Measurements from ENCODE around the gene TIAM2.
"Not testable (repeated sequence)": the region's sequence is repeated elsewhere in the genome, so short reads cannot be mapped to it uniquely, and the experiment has no call there.

TIAM2 gene

GRCh38 chr6:154991207-154991606, 3.9 kb upstream of the TIAM2 start:
- no peak for DNase-seq (ENCODE audit: low read depth)

- no peak for DNase-seq (ENCODE audit: low read depth)
Measured at GRCh38 chr6:154993026-154993425, 2.1 kb upstream of the TIAM2 start.

GRCh38 chr6:154993710-154994109, 1.4 kb upstream of the TIAM2 start:
- no peak for DNase-seq (ENCODE audit: low read depth)

- DNase-seq (ENCODE audit: low read depth): no peak
Measured at GRCh38 chr6:154994836-154995253, 270 bp upstream of the TIAM2 start.

GRCh38 chr6:154996016-154996590, 988 bp downstream of the TIAM2 start:
- no peak for DNase-seq (ENCODE audit: low read depth)

- no peak for DNase-seq (ENCODE audit: low read depth)
Measured at GRCh38 chr6:154996841-154997311, 1.8 kb downstream of the TIAM2 start.

GRCh38 chr6:154998855-154999254, 3.7 kb downstream of the TIAM2 start:
- DNase-seq (ENCODE audit: low read depth): no peak

GRCh38 chr6:155001482-155001881, 6.4 kb downstream of the TIAM2 start:
- no peak for DNase-seq (ENCODE audit: low read depth)

GRCh38 chr6:155001934-155002333, 6.8 kb downstream of the TIAM2 start:
- no peak for DNase-seq (ENCODE audit: low read depth)

- DNase-seq (ENCODE audit: low read depth): no peak
Measured at GRCh38 chr6:155003476-155003875, 8.4 kb downstream of the TIAM2 start.

- no peak for DNase-seq (ENCODE audit: low read depth)
Measured at GRCh38 chr6:155004017-155004416, 8.9 kb downstream of the TIAM2 start.

GRCh38 chr6:155004576-155005372, 9.7 kb downstream of the TIAM2 start:
- DNase-seq (ENCODE audit: low read depth): no peak

GRCh38 chr6:155008625-155009024, 13.5 kb downstream of the TIAM2 start:
- DNase-seq (ENCODE audit: low read depth): no peak

GRCh38 chr6:155010940-155011339, 15.8 kb downstream of the TIAM2 start:
- no peak for DNase-seq (ENCODE audit: low read depth)

- DNase-seq (ENCODE audit: low read depth): no peak
Measured at GRCh38 chr6:155011809-155012291, 16.7 kb downstream of the TIAM2 start.

- no peak for DNase-seq (ENCODE audit: low read depth)
Measured at GRCh38 chr6:155013457-155013876, 18.4 kb downstream of the TIAM2 start.

- DNase-seq (ENCODE audit: low read depth): no peak
Measured at GRCh38 chr6:155014137-155014536, 19.0 kb downstream of the TIAM2 start.

GRCh38 chr6:155014670-155015300, 19.7 kb downstream of the TIAM2 start:
- DNase-seq (ENCODE audit: low read depth): no peak

GRCh38 chr6:155018415-155018814, 23.3 kb downstream of the TIAM2 start:
- DNase-seq (ENCODE audit: low read depth): not testable (repeated sequence)

- no peak for DNase-seq (ENCODE audit: low read depth)
Measured at GRCh38 chr6:155021680-155022079, 26.6 kb downstream of the TIAM2 start.

- DNase-seq (ENCODE audit: low read depth): no peak
Measured at GRCh38 chr6:155022721-155023120, 27.6 kb downstream of the TIAM2 start.

- no peak for DNase-seq (ENCODE audit: low read depth)
Measured at GRCh38 chr6:155023717-155024116, 28.6 kb downstream of the TIAM2 start.

Measured in activated gamma-delta T cell treated with anti-CD3 and anti-CD28 coated beads, Interleukin-2, amount 50 U/mL, for 16 hours (primary cell).